Measurements from ENCODE around the gene RBM20.
"Not testable (repeated sequence)": the region's sequence is repeated elsewhere in the genome, so short reads cannot be mapped to it uniquely, and the experiment has no call there.

Gene RBM20

GRCh38 chr10:110860576-110861241 lies 216.6 kb downstream of the RBM20 start:
- DNase-seq: no peak

GRCh38 chr10:110861476-110861875 lies 217.3 kb downstream of the RBM20 start:
- DNase-seq: no peak

GRCh38 chr10:110861930-110862649 lies 218.0 kb downstream of the RBM20 start:
- DNase-seq: no peak

GRCh38 chr10:110862961-110863360 lies 218.8 kb downstream of the RBM20 start:
- no peak for DNase-seq

GRCh38 chr10:110863361-110863760 lies 219.2 kb downstream of the RBM20 start:
- no peak for DNase-seq

GRCh38 chr10:110863956-110864355 lies 219.8 kb downstream of the RBM20 start:
- DNase-seq: no peak

- DNase-seq: no peak
Measured at GRCh38 chr10:110864662-110865140, 220.6 kb downstream of the RBM20 start.

GRCh38 chr10:110865186-110865808 lies 221.2 kb downstream of the RBM20 start:
- DNase-seq: no peak

- no peak for DNase-seq
Measured at GRCh38 chr10:110865809-110866482, 221.8 kb downstream of the RBM20 start.

GRCh38 chr10:110867011-110867806 lies 223.1 kb downstream of the RBM20 start:
- not testable (repeated sequence) for DNase-seq

GRCh38 chr10:110867807-110868465 lies 223.8 kb downstream of the RBM20 start:
- DNase-seq: no peak

- no peak for DNase-seq
Measured at GRCh38 chr10:110868981-110869380, 224.8 kb downstream of the RBM20 start.

GRCh38 chr10:110870823-110871297 lies 226.7 kb downstream of the RBM20 start:
- no peak for DNase-seq

- peak; percentile 29 for DNase-seq
Measured at GRCh38 chr10:110871298-110872084, 227.4 kb downstream of the RBM20 start, which contains the start of gene PDCD4. Gene PDCD4 (plus strand): TSS chr10:110871928. CDS start chr10:110876028, 4,100 bp downstream.

- DNase-seq: no peak
Measured at GRCh38 chr10:110872145-110872983, 228.2 kb downstream of the RBM20 start.

GRCh38 chr10:110872984-110873923 lies 229.1 kb downstream of the RBM20 start:
- no peak for DNase-seq

- no peak for DNase-seq
Measured at GRCh38 chr10:110873951-110874350, 229.8 kb downstream of the RBM20 start.

GRCh38 chr10:110876000-110876399 lies 231.9 kb downstream of the RBM20 start:
- no peak for DNase-seq

GRCh38 chr10:110876788-110877187 lies 232.7 kb downstream of the RBM20 start:
- DNase-seq: no peak

All from 8988T (cell line).